MCF 10A (cell line): Measurements from ENCODE around the gene PHF14. TPM values are rescaled to one million over a fixed set of nuclear protein-coding genes. Genes with fewer than 3 reads are reported as not detected.

Experiments used
- BruUV-seq: library from RNA; stranded (reverse); fragments of 400-500 nt; replicated peaks from 2 replicates; lab custom pipeline; 2021; lab: Mats Ljungman, UMichigan
- CTCF ChIA-PET: fragments of 300-600 bp; sonication (Branson Sonifier 250); formaldehyde crosslinking; extraction: SDS; loops from one replicate; lab custom pipeline; 2021; ENCODE audit warnings: antibody characterized with exemption, inconsistent platforms; lab: Yijun Ruan, JAX
- POLR2A ChIA-PET: fragments of 300-600, 350-650 bp; sonication (Branson Sonifier 250); formaldehyde crosslinking; extraction: SDS; loops from one replicate; lab custom pipeline; 2020; ENCODE audit warnings: antibody characterized with exemption, inconsistent platforms; lab: Yijun Ruan, JAX
- DNase-seq: peaks from one replicate; pipeline ENCODE4 v3.0.0-alpha.2; 2018; ENCODE audit not compliant: unreplicated experiment
- H3K27ac Mint-ChIP-seq: one replicate; pipeline ENCODE4 v1.8.0; 2022; ENCODE audit warnings: mild to moderate bottlenecking, low read depth, mixed read lengths; ENCODE audit not compliant: unreplicated experiment
- H3K27me3 Mint-ChIP-seq: one replicate; pipeline ENCODE4 v1.8.0; 2022; ENCODE audit warnings: mixed read lengths; ENCODE audit not compliant: insufficient read depth, unreplicated experiment
- H3K36me3 Mint-ChIP-seq: one replicate; pipeline ENCODE4 v1.8.0; 2022; ENCODE audit warnings: mild to moderate bottlenecking, moderate library complexity, mixed read lengths; ENCODE audit not compliant: insufficient read depth, unreplicated experiment
- H3K4me1 Mint-ChIP-seq: one replicate; pipeline ENCODE4 v1.8.0; 2022; ENCODE audit warnings: mixed read lengths; ENCODE audit not compliant: insufficient read depth, unreplicated experiment
- H3K4me3 Mint-ChIP-seq: one replicate; pipeline ENCODE4 v1.8.0; 2022; ENCODE audit warnings: mild to moderate bottlenecking, moderate library complexity, mixed read lengths; ENCODE audit not compliant: unreplicated experiment
- H3K9me3 Mint-ChIP-seq: one replicate; pipeline ENCODE4 v1.8.0; 2022; ENCODE audit warnings: mixed read lengths; ENCODE audit not compliant: unreplicated experiment
- CTCF ChIP-seq: fragments of 200-600 bp; IDR thresholded peaks from one replicate; pipeline ENCODE4 v1.8.0; 2022; ENCODE audit warnings: antibody characterized with exemption, mild to moderate bottlenecking; ENCODE audit not compliant: unreplicated experiment
- intact Hi-C: fragments of 100-400 bp; cut with micrococcal nuclease; formaldehyde crosslinking; loops from 2 replicates; pipeline ENCODE4 v1.14.1; 2022
- total RNA-seq: library from RNA; stranded (reverse); gene quantifications from 2 replicates; pipeline ENCODE4 v1.2.3, GENCODE V29; 2022

PHF14 gene
- total RNA-seq, 1 experiment from 2014 or later, result 39.6 TPM

- CTCF ChIA-PET, result interaction anchor here (0.8 to 1.1 kb wide), 2 partner anchors 9 to 13 kb away, joined by 3 read pairs; a partner anchor contains a TSS
- no TSS peak for BruUV-seq
- Mint-ChIP-seq H3K4me3 (no peak overlapping the region), H3K9me3 (no peaks in the 10 kb centered on the region), H3K4me1 (peaks cover 5% of the 10 kb centered on the region), H3K36me3 (peaks cover 55% of the 10 kb centered on the region), H3K27ac (no peak overlapping the region), H3K27me3 (no peaks in the 10 kb centered on the region)
- POLR2A ChIA-PET, result no interaction called here
- intact Hi-C loops, result no loop called here
- no peak for TF ChIP-seq CTCF
- DNase-seq, result no peak
Observed at GRCh38 chr7:10931161-10931560, 42.5 kb upstream of the PHF14 start.

- peaks cover 63% of the 10 kb centered on the region for H3K36me3 Mint-ChIP-seq
- no peak for DNase-seq
- H3K27ac Mint-ChIP-seq, result no peak overlapping the region
- H3K4me1 Mint-ChIP-seq, result peaks cover 5% of the 10 kb centered on the region
- H3K9me3 Mint-ChIP-seq, result no peaks in the 10 kb centered on the region
- CTCF ChIA-PET, result no interaction called here
- intact Hi-C loops, result no loop called here
- POLR2A ChIA-PET, result no interaction called here
- no peak for TF ChIP-seq CTCF
- no peak overlapping the region for H3K4me3 Mint-ChIP-seq
- no peaks in the 10 kb centered on the region for H3K27me3 Mint-ChIP-seq
- BruUV-seq, result no TSS peak
Observed at GRCh38 chr7:10934292-10934691, 39.4 kb upstream of the PHF14 start.

- no peak overlapping the region for H3K27ac Mint-ChIP-seq
- H3K36me3 Mint-ChIP-seq, result peaks cover 29% of the 10 kb centered on the region
- intact Hi-C loops, result loop anchor here (2.0 kb wide), 1 partner anchor 405 kb away; no protein-coding TSS in a partner anchor
- TSS peak; percentile 53 for BruUV-seq
- DNase-seq, result no peak
- H3K9me3 Mint-ChIP-seq, result no peaks in the 10 kb centered on the region
- ChIA-PET POLR2A (interaction anchor here (0.6 to 6.9 kb wide), 21 partner anchors 9 to 1223 kb away, joined by 3 to 119 read pairs (median 4); partner anchors contain the start of gene PHF14), CTCF (no interaction called here)
- no peak overlapping the region for H3K4me3 Mint-ChIP-seq
- TF ChIP-seq CTCF, result no peak
- H3K27me3 Mint-ChIP-seq, result no peaks in the 10 kb centered on the region
- H3K4me1 Mint-ChIP-seq, result peaks cover 5% of the 10 kb centered on the region
Observed at GRCh38 chr7:10939237-10939910, 34.3 kb upstream of the PHF14 start.

GRCh38 chr7:10939911-10940703, 33.6 kb upstream of the PHF14 start:
- Mint-ChIP-seq H3K4me3 (no peak overlapping the region), H3K4me1 (peaks cover 3% of the 10 kb centered on the region), H3K27ac (no peak overlapping the region), H3K36me3 (peaks cover 23% of the 10 kb centered on the region), H3K27me3 (no peaks in the 10 kb centered on the region), H3K9me3 (no peaks in the 10 kb centered on the region)
- ChIA-PET POLR2A (interaction anchor here (0.6 to 6.9 kb wide), 26 partner anchors 8 to 1271 kb away, joined by 3 to 119 read pairs (median 4); partner anchors contain the start of genes PHF14 and TMEM106B), CTCF (interaction anchor here (0.9 to 1.4 kb wide), 3 partner anchors 10 to 401 kb away, joined by 3 to 7 read pairs (median 4); no protein-coding TSS in a partner anchor)
- intact Hi-C loops, result loop anchor here (1.0 to 5.0 kb wide), 3 partner anchors 33 to 405 kb away; partner anchors contain the start of gene PHF14
- peak; percentile 94 for DNase-seq
- no peak for TF ChIP-seq CTCF
- no TSS peak for BruUV-seq
